Activated CD4-positive, alpha-beta T cell treated with anti-CD3 and anti-CD28 coated beads, Interleukin-2, amount 50 U/mL, for 16 hours (primary cell): Measurements from ENCODE around the gene SLC20A1.

Experiments used
- DNase-seq: peaks from one replicate; pipeline ENCODE4 v3.0.0-alpha.2; 2020

The SLC20A1 gene

GRCh38 chr2:112627060-112628040 is 18.4 kb upstream of the SLC20A1 start:
- DNase-seq, result peak; percentile 26

- DNase-seq, result no peak
These were observed 16.5 kb upstream of the SLC20A1 start for GRCh38 chr2:112629224-112629623.

- no peak for DNase-seq
These were observed 15.9 kb upstream of the SLC20A1 start for GRCh38 chr2:112629823-112630222.

GRCh38 chr2:112630268-112630667 is 15.5 kb upstream of the SLC20A1 start:
- DNase-seq, result no peak

GRCh38 chr2:112633708-112634107 is 12.0 kb upstream of the SLC20A1 start:
- no peak for DNase-seq

- DNase-seq, result no peak
These were observed 11.4 kb upstream of the SLC20A1 start for GRCh38 chr2:112634153-112634873.

- DNase-seq, result no peak
These were observed 10.9 kb upstream of the SLC20A1 start for GRCh38 chr2:112634874-112635157.

- peak; percentile 34 for DNase-seq
These were observed 9.0 kb upstream of the SLC20A1 start for GRCh38 chr2:112636605-112637288.

- DNase-seq, result no peak
These were observed 8.5 kb upstream of the SLC20A1 start for GRCh38 chr2:112637289-112637660.

GRCh38 chr2:112639936-112640335 is 5.8 kb upstream of the SLC20A1 start:
- DNase-seq, result no peak

- DNase-seq, result no peak
These were observed 5.3 kb upstream of the SLC20A1 start for GRCh38 chr2:112640467-112640799.

GRCh38 chr2:112640800-112641675 is 4.7 kb upstream of the SLC20A1 start:
- DNase-seq, result no peak

GRCh38 chr2:112641701-112642100 is 4.0 kb upstream of the SLC20A1 start:
- no peak for DNase-seq

- DNase-seq, result no peak
These were observed 3.2 kb upstream of the SLC20A1 start for GRCh38 chr2:112642561-112642960.

- DNase-seq, result no peak
These were observed 2.8 kb upstream of the SLC20A1 start for GRCh38 chr2:112642966-112643365.

- no peak for DNase-seq
These were observed 2.3 kb upstream of the SLC20A1 start for GRCh38 chr2:112643488-112643887.

- DNase-seq, result no peak
These were observed 1.4 kb upstream of the SLC20A1 start for GRCh38 chr2:112644155-112644932.

GRCh38 chr2:112644933-112645309 is 818 bp upstream of the SLC20A1 start:
- no peak for DNase-seq

- DNase-seq, result peak; percentile 47
These were observed 472 bp downstream of the SLC20A1 start for GRCh38 chr2:112646102-112646719.

- DNase-seq, result no peak
These were observed 1.3 kb downstream of the SLC20A1 start for GRCh38 chr2:112646791-112647689.
